ENCODE data around the gene FAM131B.

Gene FAM131B

DNA sequence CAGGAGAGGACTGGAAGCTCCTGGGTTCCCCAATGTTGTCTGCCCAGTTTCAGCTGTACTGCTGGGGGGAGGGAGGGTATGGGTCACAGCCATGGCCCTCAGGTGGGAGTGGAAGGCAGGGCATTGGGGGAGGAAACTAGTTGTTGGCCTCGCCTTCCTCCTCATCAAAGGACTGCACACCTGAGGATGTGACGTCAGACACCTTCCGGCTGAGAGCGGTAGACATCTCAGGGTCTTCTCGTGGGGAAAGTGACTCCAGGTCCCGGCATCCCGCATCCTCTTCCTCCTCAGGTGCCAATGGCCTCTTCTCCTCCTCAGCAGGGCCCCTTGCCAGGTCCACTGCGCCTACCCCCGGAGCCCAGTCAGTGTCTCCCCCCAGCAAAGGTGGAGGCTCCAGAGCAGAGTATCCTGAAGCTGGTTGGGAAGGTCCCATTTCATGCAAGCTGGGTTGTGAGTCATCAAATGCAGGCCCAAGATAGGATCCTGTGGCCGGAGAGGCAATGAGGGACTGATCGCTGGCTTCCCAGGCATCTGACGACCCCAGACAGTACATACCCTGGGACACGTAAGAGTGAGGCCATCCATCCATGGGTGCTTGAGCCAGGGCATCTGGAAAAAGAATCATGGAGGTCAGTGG is 6.0 kb downstream of the FAM131B start:
- no peak for DNase-seq

- DNase-seq = no peak
Measured at GRCh38 chr7:143355450-143356385, 6.8 kb downstream of the FAM131B start.

DNA sequence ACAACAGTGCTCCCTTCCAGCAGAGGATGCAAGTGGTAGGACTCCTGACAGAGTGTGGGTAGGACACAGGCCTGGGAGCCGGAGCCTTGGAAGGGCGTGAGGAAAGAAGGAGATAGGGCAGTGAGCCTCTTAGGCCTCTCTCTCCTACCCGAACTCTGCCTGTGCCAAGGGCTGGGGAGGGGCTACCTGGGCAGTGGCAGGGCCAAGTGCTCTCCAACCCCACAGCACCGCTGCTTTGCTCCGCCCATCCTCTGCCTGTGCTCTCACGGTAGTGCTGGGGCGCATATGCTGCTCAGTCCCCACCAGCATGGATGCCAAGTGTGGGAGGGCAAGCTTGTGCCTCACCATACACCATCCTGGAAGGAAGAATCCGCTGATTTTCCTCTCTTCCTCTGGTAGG is 7.5 kb downstream of the FAM131B start:
- DNase-seq = no peak

- DNase-seq = no peak
Measured at GRCh38 chr7:143354376-143354775, 8.1 kb downstream of the FAM131B start.

DNA sequence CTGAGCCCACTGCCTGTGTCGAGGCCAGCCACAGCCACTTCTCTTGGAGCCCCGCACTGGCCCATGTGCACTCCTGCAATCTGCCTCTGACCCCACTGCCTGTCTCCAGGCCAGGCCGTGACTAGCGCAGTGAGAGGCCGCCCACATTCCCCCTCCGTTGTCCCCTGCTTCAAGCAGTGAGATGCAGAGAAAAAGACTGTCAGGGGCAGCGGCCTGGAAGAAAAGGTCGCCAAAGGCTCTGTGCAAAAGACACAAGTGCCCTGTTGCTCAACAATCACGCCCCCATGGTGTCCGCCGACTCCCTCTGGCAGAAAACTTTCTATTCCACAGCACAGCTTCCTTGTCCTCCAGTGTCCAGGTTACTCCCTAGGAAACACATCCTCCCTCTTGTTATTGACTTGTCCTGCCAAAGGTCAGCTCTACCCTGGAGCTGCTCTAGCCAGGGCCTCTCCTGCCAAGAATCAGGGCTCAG is 9.9 kb downstream of the FAM131B start:
- DNase-seq = no peak

- DNase-seq = no peak
Measured at GRCh38 chr7:143351574-143351973, 10.9 kb downstream of the FAM131B start.

- no peak for DNase-seq
Measured at GRCh38 chr7:143351060-143351459, 11.5 kb downstream of the FAM131B start.

- no peak for DNase-seq
Measured at GRCh38 chr7:143347950-143348349, 14.6 kb downstream of the FAM131B start.

- no peak for DNase-seq
Measured at GRCh38 chr7:143346018-143346417, 16.5 kb downstream of the FAM131B start.

GRCh38 chr7:143345428-143345900 is 17.0 kb downstream of the FAM131B start:
- DNase-seq = peak; percentile 46 to 82

GRCh38 chr7:143343596-143343995 is 18.9 kb downstream of the FAM131B start:
- DNase-seq = no peak

DNA sequence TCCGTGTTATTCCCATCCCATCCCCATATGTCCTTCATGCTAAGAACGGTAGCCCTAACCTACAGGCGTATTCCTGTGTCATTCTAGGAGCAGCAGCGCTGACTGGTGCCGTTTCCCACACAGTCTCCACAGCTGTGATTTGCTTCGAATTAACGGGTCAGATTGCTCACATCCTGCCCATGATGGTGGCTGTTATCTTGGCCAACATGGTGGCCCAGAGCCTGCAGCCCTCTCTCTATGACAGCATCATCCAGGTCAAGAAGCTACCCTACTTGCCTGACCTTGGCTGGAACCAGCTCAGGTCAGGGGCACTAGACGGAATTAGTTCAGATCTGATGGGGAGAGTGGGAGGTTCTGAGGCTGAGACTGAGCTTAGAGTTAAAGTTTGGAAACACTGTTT is 20.7 kb downstream of the FAM131B start:
- no peak for DNase-seq

DNA sequence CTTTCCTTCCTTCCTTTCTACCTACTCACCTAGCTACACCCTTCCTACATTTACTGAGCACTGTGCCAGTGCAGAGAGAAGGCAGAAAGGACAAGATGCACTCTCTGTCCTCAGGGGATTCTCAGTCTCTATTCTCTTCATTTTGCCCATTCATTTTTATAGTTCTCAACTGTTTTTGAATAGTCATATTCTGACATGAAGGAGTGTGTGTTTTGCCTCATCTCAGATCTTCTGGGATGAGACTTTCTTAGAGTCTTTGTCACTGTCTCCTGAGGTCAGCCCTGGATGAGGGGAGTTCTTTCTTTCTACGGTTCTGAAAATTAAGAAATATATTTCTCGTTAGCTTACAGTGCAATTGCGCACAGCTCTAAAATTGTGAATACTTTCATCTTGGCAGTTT is 25.3 kb downstream of the FAM131B start:
- no peak for DNase-seq

- no peak for DNase-seq
Measured at GRCh38 chr7:143334244-143334643, 28.3 kb downstream of the FAM131B start.

DNA sequence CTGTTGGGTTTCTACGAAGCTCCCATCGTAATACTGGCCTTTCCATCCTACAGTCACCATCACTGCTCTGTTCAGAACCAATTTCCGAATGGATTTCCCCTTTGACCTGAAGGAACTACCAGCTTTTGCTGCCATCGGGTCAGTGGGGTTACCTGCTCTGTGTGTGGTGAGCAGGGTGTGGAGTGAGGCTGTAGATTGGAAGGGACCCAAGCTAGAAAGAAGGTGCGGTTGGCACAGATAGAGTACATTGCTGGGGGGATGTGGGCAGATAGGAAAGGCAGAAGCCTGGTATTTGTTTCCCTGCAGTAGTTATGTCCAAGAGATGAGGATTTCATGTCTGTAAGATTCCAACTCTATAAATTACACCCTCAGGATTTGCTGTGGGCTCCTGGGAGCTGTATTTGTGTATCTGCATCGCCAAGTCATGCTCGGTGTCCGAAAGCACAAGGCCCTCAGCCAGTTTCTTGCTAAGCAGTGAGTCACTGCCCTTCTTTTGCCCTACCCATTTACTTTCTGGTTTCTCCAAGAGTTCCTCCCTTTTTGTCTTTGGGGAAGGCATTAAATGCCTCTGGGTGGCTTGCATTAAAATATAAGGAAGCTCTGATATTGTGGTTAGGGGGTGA is 31.2 kb downstream of the FAM131B start:
- DNase-seq = no peak

DNA sequence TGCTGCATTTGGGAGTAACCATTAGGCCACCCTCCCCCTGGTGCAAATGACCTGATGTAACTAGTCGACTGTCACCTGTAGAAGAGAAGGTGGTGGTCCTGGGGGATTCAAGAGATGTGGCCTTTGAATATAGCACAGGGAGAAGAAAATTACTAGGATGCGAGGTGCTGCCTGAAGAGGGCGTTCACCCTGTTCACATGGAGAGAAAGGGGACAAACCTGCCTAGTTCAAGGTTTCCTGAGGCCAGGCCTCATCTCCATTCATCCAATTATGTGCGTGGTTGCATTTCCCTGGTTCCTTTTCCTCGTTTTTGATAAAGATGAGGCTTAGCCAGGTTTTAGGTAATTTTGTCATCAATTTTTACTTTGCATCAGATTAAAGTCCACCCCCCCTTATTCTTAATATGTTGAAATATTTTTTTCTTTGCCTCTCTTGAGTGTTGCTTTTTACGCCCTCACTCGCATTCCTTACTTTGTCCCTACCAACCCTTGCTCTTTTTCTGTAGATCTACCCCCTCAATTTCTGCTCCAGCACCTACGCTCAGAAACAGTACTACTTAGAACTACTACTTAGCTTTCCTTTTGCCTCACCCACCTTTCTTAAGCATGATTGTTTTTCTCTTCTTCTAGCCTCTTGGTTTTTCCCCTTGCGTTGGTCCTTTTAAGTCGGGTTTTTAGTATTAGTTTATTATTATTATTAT is 32.9 kb downstream of the FAM131B start:
- DNase-seq = no peak

DNA sequence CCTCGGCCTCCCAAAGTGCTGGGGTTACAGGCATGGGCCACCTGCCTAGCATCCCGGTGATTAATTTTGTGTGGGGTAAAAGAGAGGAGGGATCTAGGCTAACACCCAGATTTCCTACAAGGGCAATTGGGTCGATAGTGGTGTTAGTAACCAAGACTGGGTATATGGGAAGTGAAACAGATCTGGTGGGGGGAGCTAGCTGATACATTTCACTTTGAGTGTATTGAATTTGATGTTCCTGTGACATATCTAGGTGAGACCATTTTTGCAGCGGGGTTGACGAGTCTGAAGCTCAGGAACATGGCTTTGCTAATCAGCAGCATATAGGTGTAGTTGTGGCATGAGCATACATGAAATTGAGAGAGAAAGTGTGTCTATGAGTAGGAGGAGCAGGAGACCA is 34.6 kb downstream of the FAM131B start:
- DNase-seq = no peak

DNA sequence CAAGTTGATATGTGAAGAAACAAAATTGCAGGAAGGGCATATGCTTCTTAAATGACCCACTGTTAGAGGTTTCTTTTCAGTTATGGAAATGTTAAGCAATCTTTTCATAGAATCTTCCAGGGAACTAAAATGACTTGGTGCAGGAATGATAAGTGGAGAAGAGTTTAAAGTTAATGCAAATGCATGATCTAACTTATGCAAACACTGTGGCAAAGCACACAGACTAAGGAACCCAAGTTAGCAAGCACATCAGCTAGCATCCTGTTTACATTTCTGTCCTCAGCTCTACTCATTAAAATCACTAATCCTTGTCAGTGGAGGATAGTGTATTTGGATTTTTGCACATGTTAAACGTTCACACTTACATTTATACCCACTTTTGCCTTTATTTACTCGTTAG is 37.3 kb downstream of the FAM131B start:
- DNase-seq = no peak

DNA sequence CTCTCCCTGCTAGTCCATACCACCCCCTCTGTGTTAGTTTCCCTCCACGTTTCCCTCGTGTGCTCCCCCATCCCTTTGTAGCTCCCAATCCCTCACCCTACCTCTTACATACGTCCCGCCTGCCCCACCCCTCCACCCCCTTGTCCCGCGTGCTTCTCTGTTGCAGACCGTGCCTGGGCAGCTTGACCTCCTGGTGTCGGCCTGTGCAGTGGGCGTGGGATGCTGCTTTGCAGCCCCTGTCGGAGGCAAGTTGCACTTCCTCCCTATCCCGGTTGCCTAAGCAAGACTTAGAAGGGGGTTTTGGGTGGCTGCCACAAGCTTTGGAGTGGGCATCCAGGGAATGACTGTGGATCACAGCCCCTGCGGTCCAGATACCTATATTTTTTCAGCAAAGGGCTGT is 38.9 kb downstream of the FAM131B start:
- DNase-seq = no peak

DNA sequence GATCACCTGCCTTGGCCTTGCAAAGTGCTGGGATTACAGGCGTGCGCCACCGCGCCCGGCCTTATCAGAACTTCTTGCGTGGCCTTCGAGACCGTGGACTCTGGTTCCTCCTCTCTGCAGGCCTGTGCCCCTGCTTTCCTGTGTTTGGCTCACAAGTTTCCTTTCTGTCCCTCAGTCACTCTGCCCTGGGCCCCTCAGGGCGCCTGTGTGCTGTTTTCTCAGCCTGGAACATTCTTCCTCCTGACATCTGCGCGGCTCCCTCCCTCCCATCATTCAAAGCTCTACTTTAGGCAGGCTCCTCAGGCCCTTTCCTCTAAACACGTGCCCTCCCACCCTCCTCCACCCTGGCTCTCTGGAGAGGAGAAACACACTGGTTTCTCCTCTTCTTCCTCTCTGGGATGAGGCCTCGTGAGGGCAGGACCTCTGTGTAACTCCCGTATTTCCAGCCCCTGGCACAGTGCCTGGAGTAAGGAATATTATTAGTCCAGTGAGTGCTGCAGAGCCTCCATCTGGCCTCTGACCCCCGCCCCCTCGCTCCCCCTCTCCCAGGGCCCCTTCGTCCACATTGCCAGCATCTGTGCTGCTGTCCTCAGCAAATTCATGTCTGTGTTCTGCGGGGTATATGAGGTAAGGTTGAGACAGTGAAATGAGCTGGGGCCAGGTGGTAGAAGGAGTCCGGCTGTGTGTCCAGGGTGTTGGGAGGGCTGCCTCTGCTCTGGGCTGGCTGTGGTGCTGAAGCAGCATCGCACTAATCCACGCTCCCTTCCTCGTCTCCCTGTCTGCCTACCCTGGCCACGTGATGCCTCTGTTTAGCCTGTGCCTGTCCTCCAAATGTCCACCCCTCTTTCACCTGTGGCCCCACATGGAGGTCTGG is 39.5 kb downstream of the FAM131B start:
- DNase-seq = peak in 1 of 2 experiments; percentile 4

DNA sequence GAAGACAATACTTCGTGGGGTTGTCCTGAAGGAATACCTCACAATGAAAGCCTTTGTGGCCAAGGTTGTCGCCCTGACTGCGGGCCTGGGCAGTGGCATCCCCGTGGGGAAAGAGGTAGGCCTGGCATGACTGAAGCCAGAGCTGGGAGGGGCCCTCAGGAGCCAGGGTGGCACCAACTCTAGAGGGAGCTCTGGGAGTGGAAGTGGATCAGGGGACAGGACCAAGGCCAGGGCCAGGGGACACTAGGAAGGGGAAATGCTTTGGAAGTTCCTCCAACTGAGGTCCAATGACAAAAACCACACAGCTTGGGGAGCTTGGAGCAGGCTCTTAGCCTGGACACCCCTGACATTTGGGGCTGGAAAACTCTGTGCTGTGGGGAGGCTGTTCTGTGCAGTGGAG is 40.8 kb downstream of the FAM131B start:
- no peak for DNase-seq

GRCh38 chr7:143321242-143321641 is 41.3 kb downstream of the FAM131B start:
- DNase-seq = no peak
